Loucy (cell line): ENCODE data around the gene INSR.
"Not testable (repeated sequence)": the region's sequence is repeated elsewhere in the genome, so short reads cannot be mapped to it uniquely, and the experiment has no call there.

Experiments used
- H2AFZ ChIP-seq: fragments of 200-600 bp; sonication (generic); 2 replicates; pipeline ENCODE4 v1.6.0; 2016; ENCODE audit warnings: antibody characterized with exemption, mild to moderate bottlenecking, low read length, moderate library complexity
- H3F3A ChIP-seq: fragments of 200-600 bp; 2 replicates; pipeline ENCODE4 v1.6.0; 2016; ENCODE audit warnings: antibody characterized with exemption, low read depth, mild to moderate bottlenecking
- H3K27me3 ChIP-seq: fragments of 200-600 bp; sonication (generic); 2 replicates; pipeline ENCODE4 v1.6.1; 2014; ENCODE audit warnings: low read length, mild to moderate bottlenecking; ENCODE audit not compliant: insufficient read depth, poor library complexity, severe bottlenecking
- H3K36me3 ChIP-seq: fragments of 200-600 bp; sonication (generic); 2 replicates; pipeline ENCODE4 v1.6.1; 2016; ENCODE audit warnings: low read length; ENCODE audit not compliant: insufficient read depth
- H3K4me1 ChIP-seq: fragments of 200-600 bp; sonication (generic); 2 replicates; pipeline ENCODE4 v1.5.1; 2014; ENCODE audit warnings: low read length, mild to moderate bottlenecking; ENCODE audit not compliant: insufficient read depth, poor library complexity, severe bottlenecking
- H3K4me2 ChIP-seq: fragments of 200-600 bp; sonication (generic); 2 replicates; pipeline ENCODE4 v1.6.0; 2014; ENCODE audit warnings: antibody characterized with exemption, low read length, low read depth, mild to moderate bottlenecking; ENCODE audit not compliant: poor library complexity, severe bottlenecking
- H3K4me3 ChIP-seq: fragments of 200-600 bp; sonication (generic); 2 replicates; pipeline ENCODE4 v1.5.1; 2014; ENCODE audit warnings: low read length, mild to moderate bottlenecking, mixed read lengths; ENCODE audit not compliant: poor library complexity, severe bottlenecking
- H3K79me2 ChIP-seq: fragments of 200-600 bp; sonication (generic); 2 replicates; pipeline ENCODE4 v1.6.1; 2014; ENCODE audit warnings: low read length; ENCODE audit not compliant: insufficient read depth
- H3K9ac ChIP-seq: fragments of 200-600 bp; sonication (generic); 2 replicates; pipeline ENCODE4 v1.6.0; 2014; ENCODE audit warnings: mild to moderate bottlenecking, low read depth, low read length, moderate library complexity; ENCODE audit not compliant: poor library complexity, severe bottlenecking
- H3K9me2 ChIP-seq: fragments of 200-600 bp; sonication (generic); replicated peaks from 2 replicates; pipeline ENCODE4 v1.6.1; 2016; ENCODE audit warnings: low read depth, low read length, mixed read lengths
- H3K9me3 ChIP-seq: fragments of 200-600 bp; sonication (generic); 2 replicates; pipeline ENCODE4 v1.6.1; 2014; ENCODE audit warnings: mild to moderate bottlenecking, antibody characterized with exemption, low read length, low read depth; ENCODE audit not compliant: insufficient read depth
- H4K20me1 ChIP-seq: fragments of 200-600 bp; sonication (generic); 2 replicates; pipeline ENCODE4 v1.6.0; 2014; ENCODE audit warnings: antibody characterized with exemption, low read length, mild to moderate bottlenecking; ENCODE audit not compliant: insufficient read depth, poor library complexity, severe bottlenecking
- EZH2phosphoT487 ChIP-seq: fragments of 200-600 bp; IDR thresholded peaks from 2 replicates; pipeline ENCODE4 v1.6.1; 2018; ENCODE audit warnings: antibody characterized with exemption, mild to moderate bottlenecking, moderate library complexity, borderline replicate concordance
- TF ChIP-seq, protein P1 (sequence below): fragments of 200-600 bp; sonication (generic); conservative IDR thresholded peaks from 2 replicates; pipeline ENCODE4 v1.5.1; 2014; ENCODE audit warnings: mild to moderate bottlenecking, antibody characterized with exemption, low read length

INSR gene

DNA sequence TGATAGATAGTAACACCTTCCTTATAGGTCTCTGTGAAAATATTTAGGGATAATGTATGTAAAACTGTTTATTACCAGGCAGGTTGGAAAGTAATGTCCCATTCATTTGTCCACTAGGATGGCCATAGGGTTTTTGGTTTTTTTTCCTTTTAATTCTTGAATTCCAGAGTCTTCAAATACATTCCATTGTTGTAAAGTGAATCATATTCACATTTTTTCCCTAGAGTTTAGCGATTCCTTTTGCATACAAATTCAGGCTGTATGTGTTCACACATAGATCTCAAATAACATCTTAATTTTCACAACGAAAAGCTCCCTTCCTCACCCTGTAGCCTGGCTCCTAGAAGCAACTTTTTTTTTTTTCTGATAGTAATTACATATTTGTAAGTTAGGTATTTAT is 226.5 kb downstream of the INSR start:
- H3K4me1 ChIP-seq = peaks cover 10% of the 10 kb centered on the region
- H3K9me3 ChIP-seq = no peaks in the 10 kb centered on the region
- no peak overlapping the region for H2AFZ ChIP-seq

DNA sequence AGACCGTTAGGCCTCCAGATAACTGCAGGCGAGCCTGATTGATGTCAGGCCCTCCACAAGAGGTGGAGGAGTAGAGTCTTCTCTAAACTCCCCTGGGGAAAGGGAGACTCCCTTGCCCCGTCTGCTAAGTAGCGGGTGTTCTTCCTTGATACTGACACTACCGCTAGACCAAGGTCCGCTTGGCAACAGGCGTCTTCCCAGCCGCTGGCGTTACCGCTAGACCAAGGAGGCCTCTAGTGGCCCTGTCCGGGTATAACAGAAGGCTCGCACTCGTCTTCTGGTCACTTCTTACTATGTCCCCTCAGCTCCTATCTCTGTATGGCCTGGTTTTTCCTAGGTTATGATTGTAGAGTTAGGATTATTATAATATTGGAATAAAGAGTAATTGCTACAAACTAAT is 227.1 kb downstream of the INSR start:
- not testable (repeated sequence) for H3K9me3 ChIP-seq, H2AFZ ChIP-seq, H3K9ac ChIP-seq, H3K9me2 ChIP-seq, H3K4me2 ChIP-seq, H3K27me3 ChIP-seq, H3F3A ChIP-seq, H3K36me3 ChIP-seq, H3K4me3 ChIP-seq, H3K4me1 ChIP-seq
- H3K79me2 ChIP-seq = peaks cover 19% of the 10 kb centered on the region
- peaks cover 18% of the 10 kb centered on the region for H4K20me1 ChIP-seq

More for the DNA sequence above, 226.5 kb downstream of the INSR start:
- Histone ChIP-seq H3K9ac (no peak overlapping the region), H3F3A (no peaks in the 10 kb centered on the region; the same call in 1 of the 2 replicates), H3K79me2 (peaks cover 19% of the 10 kb centered on the region), H3K9me2 (no peaks in the 10 kb centered on the region), H3K4me2 (no peak overlapping the region), H3K36me3 (peaks cover 7% of the 10 kb centered on the region; the same call in 1 of the 2 replicates), H4K20me1 (peaks cover 18% of the 10 kb centered on the region), H3K27me3 (no peaks in the 10 kb centered on the region), H3K4me3 (no peak overlapping the region)
- no peak for TF ChIP-seq EZH2phosphoT487
- TF ChIP-seq, protein P1, sequence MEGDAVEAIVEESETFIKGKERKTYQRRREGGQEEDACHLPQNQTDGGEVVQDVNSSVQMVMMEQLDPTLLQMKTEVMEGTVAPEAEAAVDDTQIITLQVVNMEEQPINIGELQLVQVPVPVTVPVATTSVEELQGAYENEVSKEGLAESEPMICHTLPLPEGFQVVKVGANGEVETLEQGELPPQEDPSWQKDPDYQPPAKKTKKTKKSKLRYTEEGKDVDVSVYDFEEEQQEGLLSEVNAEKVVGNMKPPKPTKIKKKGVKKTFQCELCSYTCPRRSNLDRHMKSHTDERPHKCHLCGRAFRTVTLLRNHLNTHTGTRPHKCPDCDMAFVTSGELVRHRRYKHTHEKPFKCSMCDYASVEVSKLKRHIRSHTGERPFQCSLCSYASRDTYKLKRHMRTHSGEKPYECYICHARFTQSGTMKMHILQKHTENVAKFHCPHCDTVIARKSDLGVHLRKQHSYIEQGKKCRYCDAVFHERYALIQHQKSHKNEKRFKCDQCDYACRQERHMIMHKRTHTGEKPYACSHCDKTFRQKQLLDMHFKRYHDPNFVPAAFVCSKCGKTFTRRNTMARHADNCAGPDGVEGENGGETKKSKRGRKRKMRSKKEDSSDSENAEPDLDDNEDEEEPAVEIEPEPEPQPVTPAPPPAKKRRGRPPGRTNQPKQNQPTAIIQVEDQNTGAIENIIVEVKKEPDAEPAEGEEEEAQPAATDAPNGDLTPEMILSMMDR = no peak

DNA sequence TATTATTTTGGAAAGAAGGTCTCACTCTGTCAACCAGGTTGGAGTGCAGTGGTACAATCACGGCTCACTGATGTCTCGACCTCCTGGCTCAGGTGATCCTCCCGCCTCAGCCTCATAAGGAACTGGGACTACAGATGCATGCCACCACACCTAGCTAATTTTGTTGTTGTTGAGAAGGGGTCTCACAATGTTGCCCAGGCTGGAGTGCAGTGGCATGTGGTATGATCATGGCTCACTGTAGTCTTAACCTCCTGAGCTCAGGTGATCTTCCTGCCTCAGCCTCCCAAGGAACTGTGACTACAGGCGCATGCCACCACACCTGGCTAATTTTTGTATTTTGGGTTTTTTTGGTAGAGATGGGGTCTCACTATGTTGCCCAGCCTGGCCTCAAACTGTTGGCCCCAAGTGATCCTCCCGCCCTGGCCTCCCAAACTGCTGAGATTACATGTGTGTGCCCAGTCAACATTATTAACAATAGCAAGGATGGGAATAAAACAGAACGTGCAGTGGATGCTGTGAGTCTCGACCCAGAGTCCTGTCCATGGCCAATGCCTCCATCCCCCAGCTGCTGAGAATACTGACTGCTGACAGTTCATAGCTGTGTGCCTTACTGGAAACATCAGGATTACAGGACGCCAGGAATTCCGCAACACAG is 230.3 kb downstream of the INSR start:
- TF ChIP-seq, protein P1 = no peak
- no peak for TF ChIP-seq EZH2phosphoT487
- H3K79me2 ChIP-seq = no peaks in the 10 kb centered on the region
- no peaks in the 10 kb centered on the region for H3K9me2 ChIP-seq
- H3K27me3 ChIP-seq = no peaks in the 10 kb centered on the region
- H3K36me3 ChIP-seq = no peaks in the 10 kb centered on the region
- H3K9me3 ChIP-seq = no peaks in the 10 kb centered on the region
- H3K9ac ChIP-seq = no peak overlapping the region
- no peak overlapping the region for H2AFZ ChIP-seq
- no peak overlapping the region for H3K4me2 ChIP-seq
- no peak overlapping the region for H3K4me3 ChIP-seq
- no peaks in the 10 kb centered on the region for H4K20me1 ChIP-seq
- no peaks in the 10 kb centered on the region; the same call in 1 of the 2 replicates for H3F3A ChIP-seq
- no peaks in the 10 kb centered on the region for H3K4me1 ChIP-seq

DNA sequence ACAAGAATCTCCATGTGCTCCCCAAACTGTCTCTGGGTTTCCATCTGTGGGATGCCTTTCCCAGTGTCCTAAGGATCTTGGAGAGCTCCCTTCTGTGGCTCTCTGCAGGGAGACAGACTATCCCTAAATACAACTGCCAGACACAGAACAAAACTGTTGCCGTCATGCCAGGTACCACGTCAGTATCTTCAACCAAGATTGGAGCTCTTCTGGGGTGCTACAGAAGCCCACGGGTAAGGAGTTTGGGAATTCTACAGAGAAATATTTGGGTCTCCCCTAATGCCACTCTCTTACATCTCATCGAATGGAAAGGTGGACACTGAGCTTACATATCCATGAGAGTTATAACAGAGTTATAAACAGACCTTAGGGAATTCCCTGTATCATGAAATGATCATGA is 230.9 kb downstream of the INSR start:
- H3K9ac ChIP-seq = no peak overlapping the region
- H3F3A ChIP-seq = no peaks in the 10 kb centered on the region; the same call in 1 of the 2 replicates
- no peaks in the 10 kb centered on the region for H3K9me2 ChIP-seq
- no peak for TF ChIP-seq EZH2phosphoT487
- TF ChIP-seq, protein P1 = no peak
- no peak overlapping the region for H3K4me3 ChIP-seq
- H4K20me1 ChIP-seq = no peaks in the 10 kb centered on the region
- no peaks in the 10 kb centered on the region for H3K9me3 ChIP-seq
- no peaks in the 10 kb centered on the region for H3K79me2 ChIP-seq
- no peaks in the 10 kb centered on the region for H3K27me3 ChIP-seq
- no peak overlapping the region for H3K4me2 ChIP-seq
- H2AFZ ChIP-seq = no peak overlapping the region
- H3K4me1 ChIP-seq = no peaks in the 10 kb centered on the region
- no peaks in the 10 kb centered on the region for H3K36me3 ChIP-seq
